SK-N-MC (cell line): Measurements from ENCODE around the gene SAMD11.
A peak's percentile ranks its signal among the peaks of the same experiment; 100 is the strongest.
"Not testable (repeated sequence)": the region's sequence is repeated elsewhere in the genome, so short reads cannot be mapped to it uniquely, and the experiment has no call there.

Source experiments
- DNase-seq: peaks from one replicate; pipeline ENCODE4 v3.0.0-alpha.2; 2011; ENCODE audit warnings: low read depth, low spot score
- H3K27ac ChIP-seq: fragments of 200-600 bp; sonication (generic); 2 replicates; pipeline ENCODE4 v1.5.1; 2016; ENCODE audit warnings: mixed run types
- H3K36me3 ChIP-seq: fragments of 200-600 bp; sonication (generic); 2 replicates; pipeline ENCODE4 v1.6.1; 2017; ENCODE audit warnings: antibody characterized with exemption, low read length, mixed read lengths; ENCODE audit not compliant: insufficient read depth
- H3K4me3 ChIP-seq: fragments of 200-600 bp; sonication (generic); 2 replicates; pipeline ENCODE4 v1.5.1; 2016
- H3K9ac ChIP-seq: fragments of 200-600 bp; sonication (generic); 2 replicates; pipeline ENCODE4 v1.8.0; 2017; ENCODE audit warnings: mixed run types, mixed read lengths; ENCODE audit not compliant: insufficient read length
- H3K9me3 ChIP-seq: fragments of 200-600 bp; sonication (generic); 2 replicates; pipeline ENCODE4 v1.6.1; 2017; ENCODE audit warnings: low read depth, mild to moderate bottlenecking, antibody characterized with exemption, low read length, moderate library complexity, mixed read lengths
- EZH2 ChIP-seq: fragments of 200-600 bp; sonication (generic); IDR thresholded peaks from one replicate; pipeline ENCODE4 v1.6.1; 2017; ENCODE audit warnings: antibody characterized with exemption
- FOXP2 ChIP-seq: optimal IDR thresholded peaks from 2 replicates; pipeline ENCODE3; 2011; ENCODE audit warnings: mild to moderate bottlenecking, moderate library complexity; ENCODE audit not compliant: insufficient read depth; ENCODE audit errors: extremely low read length, control extremely low read depth
- POLR2AphosphoS5 ChIP-seq: IDR thresholded peaks from 2 replicates; pipeline ENCODE4 v1.6.1; 2012; ENCODE audit warnings: mild to moderate bottlenecking, low read depth, low read length, borderline replicate concordance

Gene SAMD11, protein sequence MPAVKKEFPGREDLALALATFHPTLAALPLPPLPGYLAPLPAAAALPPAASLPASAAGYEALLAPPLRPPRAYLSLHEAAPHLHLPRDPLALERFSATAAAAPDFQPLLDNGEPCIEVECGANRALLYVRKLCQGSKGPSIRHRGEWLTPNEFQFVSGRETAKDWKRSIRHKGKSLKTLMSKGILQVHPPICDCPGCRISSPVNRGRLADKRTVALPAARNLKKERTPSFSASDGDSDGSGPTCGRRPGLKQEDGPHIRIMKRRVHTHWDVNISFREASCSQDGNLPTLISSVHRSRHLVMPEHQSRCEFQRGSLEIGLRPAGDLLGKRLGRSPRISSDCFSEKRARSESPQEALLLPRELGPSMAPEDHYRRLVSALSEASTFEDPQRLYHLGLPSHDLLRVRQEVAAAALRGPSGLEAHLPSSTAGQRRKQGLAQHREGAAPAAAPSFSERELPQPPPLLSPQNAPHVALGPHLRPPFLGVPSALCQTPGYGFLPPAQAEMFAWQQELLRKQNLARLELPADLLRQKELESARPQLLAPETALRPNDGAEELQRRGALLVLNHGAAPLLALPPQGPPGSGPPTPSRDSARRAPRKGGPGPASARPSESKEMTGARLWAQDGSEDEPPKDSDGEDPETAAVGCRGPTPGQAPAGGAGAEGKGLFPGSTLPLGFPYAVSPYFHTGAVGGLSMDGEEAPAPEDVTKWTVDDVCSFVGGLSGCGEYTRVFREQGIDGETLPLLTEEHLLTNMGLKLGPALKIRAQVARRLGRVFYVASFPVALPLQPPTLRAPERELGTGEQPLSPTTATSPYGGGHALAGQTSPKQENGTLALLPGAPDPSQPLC

DNA sequence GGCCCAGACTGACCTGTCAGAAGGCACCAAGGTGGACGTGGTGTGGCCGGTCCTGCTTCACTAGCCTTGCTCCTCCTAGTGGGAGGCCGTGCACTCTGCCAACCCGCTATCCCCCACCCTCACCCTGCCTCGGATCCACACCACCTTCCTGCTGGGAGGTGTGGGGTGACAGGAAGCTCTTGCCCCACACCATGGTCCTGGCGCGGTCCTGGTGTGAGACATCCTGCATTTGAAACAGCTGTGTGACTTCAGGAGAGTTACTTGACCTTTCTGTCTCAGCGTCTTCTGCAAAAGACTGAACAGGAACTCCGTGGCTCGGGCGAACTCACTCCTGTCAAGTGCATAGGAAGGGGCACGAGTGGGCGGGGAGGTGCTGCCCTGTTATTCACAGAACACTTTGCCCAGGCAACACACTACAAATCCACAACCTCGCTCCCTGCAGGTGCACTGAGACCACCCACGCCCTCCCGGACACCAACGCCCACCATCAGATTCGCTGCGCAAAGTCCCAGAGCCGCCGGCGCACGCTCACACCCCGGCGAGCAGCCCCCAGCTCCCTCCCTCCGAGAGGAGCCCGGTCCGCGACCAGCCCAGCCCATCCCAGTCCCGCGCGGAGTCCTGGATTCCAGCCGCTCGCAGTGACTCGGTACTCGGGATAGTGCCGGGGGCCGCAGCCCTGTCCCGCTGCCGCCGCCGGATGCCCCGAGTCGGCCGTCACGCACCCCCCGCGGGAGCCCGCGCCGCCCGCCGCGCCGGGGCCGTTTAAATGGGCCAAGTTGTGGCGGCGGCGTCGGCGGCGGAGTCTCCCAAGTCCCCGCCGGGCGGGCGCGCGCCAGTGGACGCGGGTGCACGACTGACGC is at the start of gene SAMD11:
SAMD11 (plus strand) TSS at position 793 of the 860 bp plus-strand sequence. CDS start 509 bp downstream, outside the sequence.
- Histone ChIP-seq H3K4me3 (peak within 1 kb of the TSS; percentile 95), H3K9me3 (no peaks in the 10 kb centered on the region), H3K9ac (peak within 1 kb of the TSS; percentile 89), H3K36me3 (peaks cover 8% of the 10 kb centered on the region; the same call in 1 of the 2 replicates), H3K27ac (peak within 1 kb of the TSS; percentile 71)
- DNase-seq: no peak
- TF ChIP-seq FOXP2 (no peak), POLR2AphosphoS5 (peak; percentile 19; the same call in 1 of the 2 replicates), EZH2 (no peak)

DNA sequence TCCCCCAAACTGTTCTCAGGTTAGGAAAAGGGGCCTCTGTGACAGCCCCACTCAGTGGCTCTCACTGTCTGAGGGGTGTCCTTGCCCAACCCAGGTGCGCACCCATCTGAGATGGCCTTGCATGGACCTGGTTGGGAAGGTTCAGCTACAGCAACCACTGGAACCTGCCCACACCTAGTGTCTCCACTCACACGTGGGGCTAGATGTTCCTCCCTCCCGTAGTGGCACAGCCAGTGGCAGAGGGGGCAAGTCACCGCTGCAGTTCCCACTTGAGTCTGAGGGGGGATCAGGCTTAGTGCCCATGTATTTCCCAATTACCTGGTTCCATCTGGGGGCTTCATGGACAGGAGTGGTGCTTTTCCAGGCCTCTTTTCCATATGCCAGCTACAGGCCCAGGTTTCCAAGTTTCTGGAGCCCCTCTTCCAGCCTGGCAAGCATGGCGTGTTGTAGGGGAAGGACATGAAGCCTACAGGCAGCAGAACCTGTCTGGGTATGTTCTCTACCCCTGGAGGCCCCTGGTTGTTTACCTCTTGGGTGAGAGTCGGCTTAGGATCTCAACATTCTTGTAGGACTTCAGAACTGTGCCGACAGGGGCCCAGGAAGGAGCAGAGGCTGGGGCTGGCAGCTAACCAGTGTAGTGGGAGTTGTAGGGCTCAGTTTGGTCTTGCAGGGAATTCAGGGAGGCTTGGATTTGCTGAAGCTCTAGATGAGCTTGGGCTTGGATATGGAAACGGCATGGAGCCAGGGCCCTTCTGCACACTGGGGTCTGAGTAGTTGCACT is 47.1 kb upstream of the SAMD11 start:
- H3K9ac ChIP-seq, H3K9me3 ChIP-seq, H3K4me3 ChIP-seq, DNase-seq, H3K27ac ChIP-seq, H3K36me3 ChIP-seq: not testable (repeated sequence)

DNA sequence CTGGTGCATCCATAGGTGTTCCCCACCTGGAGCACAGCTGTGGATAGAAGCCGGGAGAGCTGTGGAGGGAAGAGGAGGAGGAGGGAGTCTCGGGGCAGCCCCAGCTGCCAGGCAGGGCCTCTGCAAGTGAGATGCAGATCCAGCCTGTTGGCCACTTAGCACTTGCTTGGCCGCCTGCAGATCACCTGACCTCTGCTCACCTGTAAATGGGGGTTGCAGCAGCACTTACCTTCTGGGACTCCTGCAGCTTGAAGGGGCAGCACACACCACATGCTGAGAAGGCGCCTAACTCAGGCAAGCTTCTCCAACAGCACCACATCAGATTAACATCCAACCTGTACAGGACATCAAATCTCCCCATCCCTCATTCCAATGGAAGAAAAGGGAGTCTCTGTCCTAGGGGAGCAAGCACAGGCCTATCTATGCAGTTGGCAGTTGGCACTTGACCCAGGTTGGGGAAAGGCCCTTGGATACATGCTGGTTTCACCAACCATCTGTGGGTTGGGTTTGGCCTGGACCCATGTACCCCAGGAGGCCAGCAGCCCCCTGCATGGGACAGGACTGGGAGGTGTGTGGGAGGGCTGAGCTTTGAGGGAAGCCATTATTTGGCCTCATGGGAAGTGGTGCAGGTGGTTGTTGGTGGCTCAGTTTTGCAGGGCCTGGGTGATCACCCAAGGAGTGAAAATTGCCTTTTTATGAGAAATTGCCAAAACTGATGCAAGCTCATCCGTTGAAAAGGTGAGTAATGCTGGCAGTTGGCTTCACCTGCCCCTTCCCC is 46.3 kb upstream of the SAMD11 start:
- not testable (repeated sequence) for DNase-seq, H3K36me3 ChIP-seq, H3K4me3 ChIP-seq, H3K27ac ChIP-seq, H3K9me3 ChIP-seq, H3K9ac ChIP-seq

DNA sequence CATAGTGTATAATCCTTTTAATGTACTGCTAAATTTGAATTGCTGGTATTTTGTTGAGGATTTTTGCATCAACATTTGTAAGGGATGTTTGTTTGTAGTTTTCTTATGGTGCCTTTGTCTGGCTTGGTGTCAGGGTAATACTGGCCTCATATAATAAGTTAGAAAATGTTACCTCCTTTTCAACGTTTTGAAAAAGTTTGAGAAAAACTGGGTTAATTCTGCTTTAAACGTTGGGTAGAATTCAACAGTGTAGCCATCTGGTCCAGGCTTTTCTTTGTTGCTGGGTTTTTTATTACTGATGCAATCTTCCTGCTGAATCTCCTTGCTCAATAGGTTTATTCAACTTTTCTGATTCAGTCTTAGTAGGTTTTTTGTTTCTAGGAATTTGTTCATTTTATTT is 43.2 kb upstream of the SAMD11 start:
- DNase-seq, H3K36me3 ChIP-seq, H3K27ac ChIP-seq, H3K9ac ChIP-seq, H3K9me3 ChIP-seq, H3K4me3 ChIP-seq: not testable (repeated sequence)

DNA sequence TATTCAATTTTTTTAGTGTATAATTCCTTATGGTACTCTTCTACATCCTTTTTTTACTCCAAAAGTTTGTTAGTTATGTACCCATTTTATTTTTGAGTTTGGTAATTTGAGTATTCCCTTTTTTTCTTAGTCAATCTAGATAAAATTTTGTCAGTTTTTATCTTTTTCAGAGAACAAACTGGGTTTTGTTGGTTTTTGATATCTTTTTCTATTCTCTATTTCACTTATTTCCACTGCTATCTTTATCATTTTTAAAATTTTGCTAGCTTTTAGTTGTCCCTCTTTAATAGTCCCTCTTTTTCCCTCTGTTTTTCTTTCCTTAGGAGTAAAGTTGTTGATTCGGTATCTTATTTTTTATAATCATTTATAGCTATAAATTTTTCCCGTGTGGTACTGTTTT is 42.8 kb upstream of the SAMD11 start:
- not testable (repeated sequence) for H3K4me3 ChIP-seq, H3K9me3 ChIP-seq, H3K36me3 ChIP-seq, H3K9ac ChIP-seq, DNase-seq, H3K27ac ChIP-seq

DNA sequence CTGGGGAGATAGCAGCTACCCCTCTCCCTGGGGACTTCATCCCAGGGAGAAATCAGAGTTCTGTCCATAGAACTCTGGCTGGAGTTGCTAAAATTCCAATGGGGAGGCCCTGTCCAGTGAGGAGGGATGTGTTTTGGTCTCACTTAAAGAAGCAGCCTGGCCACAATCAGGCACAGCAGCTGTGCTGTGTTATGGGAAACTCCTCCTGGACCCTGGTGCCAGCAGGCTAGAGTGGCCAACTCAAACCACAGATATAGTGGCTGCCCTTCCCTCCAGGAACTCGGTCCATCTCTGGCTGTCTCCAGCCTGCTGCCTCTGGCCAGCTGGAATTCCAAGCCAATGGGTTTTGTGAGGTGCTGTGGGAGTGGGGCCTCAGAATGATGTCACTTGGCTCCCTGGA is 37.4 kb upstream of the SAMD11 start:
- Histone ChIP-seq H3K4me3 (no peak overlapping the region), H3K9me3 (no peaks in the 10 kb centered on the region), H3K36me3 (no peaks in the 10 kb centered on the region), H3K27ac (no peak overlapping the region), H3K9ac (no peak overlapping the region)
- DNase-seq: no peak
- no peak for TF ChIP-seq FOXP2
- TF ChIP-seq EZH2: no peak
- no peak for TF ChIP-seq POLR2AphosphoS5

DNA sequence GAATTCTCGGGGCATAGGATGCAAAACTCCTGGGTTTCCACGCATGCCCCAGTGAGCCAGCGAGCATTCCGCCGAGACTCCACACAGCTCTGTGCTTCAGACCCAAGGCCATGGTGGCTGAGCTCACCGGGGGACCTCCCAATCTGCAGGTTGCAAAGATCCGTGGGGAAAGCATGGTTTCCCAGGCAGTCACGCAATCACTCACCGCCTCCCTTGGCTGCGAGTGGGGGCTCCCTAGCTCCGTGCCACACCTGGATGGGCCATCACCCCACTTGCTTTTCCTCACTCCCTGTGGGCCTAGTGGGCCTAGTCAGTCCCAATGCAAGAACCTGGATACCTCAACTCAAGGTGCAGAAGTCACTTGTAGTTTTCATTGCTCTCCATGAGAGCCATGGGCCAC is 37.0 kb upstream of the SAMD11 start:
- TF ChIP-seq EZH2 (no peak), FOXP2 (no peak), POLR2AphosphoS5 (no peak)
- no peak overlapping the region for H3K4me3 ChIP-seq
- no peaks in the 10 kb centered on the region for H3K9me3 ChIP-seq

DNA sequence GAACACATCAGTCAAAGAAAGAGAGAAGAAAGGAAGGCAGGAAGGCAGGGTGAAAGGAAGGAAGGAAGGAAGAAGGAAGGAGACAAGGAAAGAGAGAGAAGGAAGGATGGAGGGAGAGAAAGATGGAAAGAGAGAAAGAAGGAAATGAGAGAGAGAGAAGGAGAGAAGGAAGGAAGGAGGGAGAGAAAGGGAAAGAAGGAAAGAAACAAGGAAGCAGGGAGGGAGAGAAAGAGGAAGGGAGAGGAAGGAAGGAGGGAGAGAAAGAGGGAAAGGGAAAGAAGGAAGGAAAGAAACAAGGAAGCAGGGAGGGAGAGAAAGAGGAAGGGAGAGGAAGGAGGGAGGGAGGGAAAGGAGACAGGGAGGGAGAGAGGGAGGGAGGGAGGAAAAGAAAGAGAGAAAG is 35.4 kb upstream of the SAMD11 start:
- Histone ChIP-seq H3K9ac (no peak overlapping the region), H3K27ac (no peak overlapping the region), H3K36me3 (no peaks in the 10 kb centered on the region), H3K9me3 (no peaks in the 10 kb centered on the region), H3K4me3 (no peak overlapping the region)
- TF ChIP-seq EZH2: no peak
- no peak for TF ChIP-seq FOXP2
- no peak for TF ChIP-seq POLR2AphosphoS5
- no peak for DNase-seq

More for the DNA sequence above, 37.0 kb upstream of the SAMD11 start:
- Histone ChIP-seq H3K36me3 (no peaks in the 10 kb centered on the region), H3K27ac (no peak overlapping the region), H3K9ac (no peak overlapping the region)
- DNase-seq: no peak

DNA sequence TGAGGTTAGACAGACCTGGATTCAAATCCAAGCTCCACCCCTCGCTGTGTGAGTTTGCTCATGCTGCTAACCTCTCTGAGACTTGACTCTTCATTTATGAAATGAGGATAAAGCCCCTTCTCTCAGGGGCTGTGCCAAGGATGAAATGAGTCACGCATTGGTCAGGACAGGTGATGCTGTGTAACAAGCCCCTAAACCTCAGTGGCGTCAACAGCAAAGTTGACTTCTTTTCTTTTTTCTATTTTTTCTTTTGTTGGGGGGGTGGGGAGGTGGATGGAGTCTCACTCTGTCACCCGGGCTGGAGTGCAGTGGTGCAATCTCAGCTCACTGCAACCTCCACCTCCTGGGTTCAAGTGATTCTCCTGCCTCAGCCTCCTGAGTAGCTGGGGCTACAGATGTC is 33.9 kb upstream of the SAMD11 start:
- H3K36me3 ChIP-seq, H3K9me3 ChIP-seq, H3K27ac ChIP-seq, DNase-seq, H3K9ac ChIP-seq, H3K4me3 ChIP-seq: not testable (repeated sequence)

DNA sequence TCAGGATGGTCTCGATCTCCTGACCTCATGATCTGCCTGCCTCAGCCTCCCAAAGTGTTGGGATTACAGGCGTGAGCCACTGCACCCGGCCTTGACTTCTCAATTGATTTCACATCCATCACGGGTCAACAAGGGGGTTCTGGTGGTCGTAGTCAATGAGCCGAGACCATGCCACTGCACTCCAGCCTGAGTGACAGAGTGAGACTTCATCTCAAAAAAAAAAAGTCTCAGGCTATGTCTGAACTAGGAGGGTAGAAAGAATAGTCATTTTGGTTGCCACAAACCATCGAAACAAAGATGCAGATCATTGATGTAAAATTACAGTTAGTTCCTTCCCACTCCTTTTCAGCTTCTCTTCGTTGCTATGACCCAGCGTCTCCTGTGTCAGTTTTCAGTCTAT is 33.5 kb upstream of the SAMD11 start:
- not testable (repeated sequence) for H3K9me3 ChIP-seq, H3K4me3 ChIP-seq, H3K36me3 ChIP-seq, H3K27ac ChIP-seq, DNase-seq, H3K9ac ChIP-seq
